HepG2 (cell line): ENCODE results near the gene SHISA7. TPM values are rescaled to one million over a fixed set of nuclear protein-coding genes. Genes with fewer than 3 reads are reported as not detected.

ENCODE experiments used
- KLF6 ChIP-seq: IDR thresholded peaks from 2 replicates; pipeline ENCODE4 v1.8.0; 2016; ENCODE audit warnings: missing biosample characterization, missing genetic modification reagents
- KLF9 ChIP-seq: IDR thresholded peaks from 2 replicates; pipeline ENCODE4 v1.6.1; 2016; ENCODE audit warnings: low read depth
- NFIB ChIP-seq: sonication (generic); formaldehyde crosslinking; IDR thresholded peaks from 2 replicates; pipeline ENCODE4 v1.9.0; 2021; ENCODE audit warnings: missing genetic modification reagents, mild to moderate bottlenecking, borderline replicate concordance
- NRL ChIP-seq: sonication (generic); formaldehyde crosslinking; IDR thresholded peaks from 2 replicates; pipeline ENCODE4 v1.5.0; 2020; ENCODE audit warnings: missing genetic modification reagents, mild to moderate bottlenecking, moderate library complexity, borderline replicate concordance
- PHB2 ChIP-seq: fragments of 450-650 bp; IDR thresholded peaks from 2 replicates; pipeline ENCODE4 v1.6.1; 2018; ENCODE audit not compliant: partially characterized antibody
- SALL2 ChIP-seq: sonication (generic); formaldehyde crosslinking; IDR thresholded peaks from 2 replicates; pipeline ENCODE4 v1.8.1; 2023; ENCODE audit warnings: mild to moderate bottlenecking, missing genetic modification reagents, inconsistent platforms
- SATB2 ChIP-seq: sonication (generic); formaldehyde crosslinking; IDR thresholded peaks from 2 replicates; pipeline ENCODE4 v1.5.0; 2020; ENCODE audit warnings: missing genetic modification reagents
- SIN3B ChIP-seq: fragments of 150-350 bp; IDR thresholded peaks from 2 replicates; pipeline ENCODE4 v1.6.1; 2014; ENCODE audit warnings: low read length
- SNRNP70 ChIP-seq: fragments of 200-400 bp; formaldehyde crosslinking; IDR thresholded peaks from 2 replicates; pipeline ENCODE4 v1.6.1; 2017; ENCODE audit warnings: mild to moderate bottlenecking, low read depth, low read length, moderate library complexity
- SSRP1 ChIP-seq: IDR thresholded peaks from 2 replicates; pipeline ENCODE4 v1.6.1; 2016; ENCODE audit warnings: control low read depth
- XRCC5 ChIP-seq: fragments of 200-400 bp; formaldehyde crosslinking; optimal IDR thresholded peaks from 2 replicates; pipeline ENCODE3; 2017; ENCODE audit warnings: mild to moderate bottlenecking, low read length
- ZNF10 ChIP-seq: sonication (generic); formaldehyde crosslinking; IDR thresholded peaks from 2 replicates; pipeline ENCODE4 v1.4.0; 2020; ENCODE audit warnings: mild to moderate bottlenecking, low read depth, missing genetic modification reagents, borderline replicate concordance
- ZNF143 ChIP-seq: sonication (generic); formaldehyde crosslinking; IDR thresholded peaks from 2 replicates; pipeline ENCODE4 v1.4.0; 2020; ENCODE audit warnings: missing genetic modification reagents
- ZNF207 ChIP-seq: fragments of 450-650 bp; IDR thresholded peaks from 2 replicates; pipeline ENCODE4 v1.6.1; 2016; ENCODE audit warnings: antibody characterized with exemption, borderline replicate concordance
- ZNF354B ChIP-seq: sonication (generic); formaldehyde crosslinking; IDR thresholded peaks from 2 replicates; pipeline ENCODE4 v1.8.0; 2022; ENCODE audit warnings: mild to moderate bottlenecking, missing genetic modification reagents
- ZNF563 ChIP-seq: sonication (generic); formaldehyde crosslinking; IDR thresholded peaks from 2 replicates; pipeline ENCODE4 v1.8.0; 2022; ENCODE audit warnings: mild to moderate bottlenecking, moderate library complexity, missing genetic modification reagents
- ZNF644 ChIP-seq: IDR thresholded peaks from 2 replicates; pipeline ENCODE4 v1.6.1; 2016; ENCODE audit warnings: low read depth
- ZNF709 ChIP-seq: sonication (generic); formaldehyde crosslinking; IDR thresholded peaks from 2 replicates; pipeline ENCODE4 v1.5.0; 2020; ENCODE audit warnings: mild to moderate bottlenecking, missing genetic modification reagents
- polyA plus RNA-seq, 8 experiments: library from polyadenylated mRNA; depleted of rRNA in 3 of 8; stranded (reverse) in 7 of 8; unstranded in 1 of 8; fragments of >200 nt; fragmentation: Illumina TruSeq in 4 of 8; extraction: Trizol in 4 of 8; gene quantifications; 2 replicates each; pipeline versions ENCODE4 v1.2.1 to v1.2.3, GENCODE V29; 2011 to 2016; ENCODE audit warnings: low read depth in 4 of 8, missing spikeins in 1 of 8, mixed read lengths in 1 of 8; ENCODE audit not compliant: insufficient read depth in 1 of 8
- total RNA-seq, 5 experiments: library from RNA; depleted of rRNA; stranded (reverse); fragments of >200 nt; fragmentation: Illumina TruSeq; extraction: Trizol; gene quantifications; 2 replicates each; pipeline ENCODE4 v1.2.3, GENCODE V29; 2016; ENCODE audit warnings: low read depth in 1 of 5
- TF ChIP-seq, protein P1 (sequence below): sonication (generic); formaldehyde crosslinking; IDR thresholded peaks from 2 replicates; pipeline ENCODE4 v1.4.0; 2020; ENCODE audit warnings: missing genetic modification reagents
- TF ChIP-seq, protein P2 (sequence below): IDR thresholded peaks from 2 replicates; pipeline ENCODE4 v1.4.0; 2020; ENCODE audit warnings: mild to moderate bottlenecking, missing genetic modification reagents
- TF ChIP-seq, protein P3 (sequence below): sonication (generic); formaldehyde crosslinking; IDR thresholded peaks from 2 replicates; pipeline ENCODE4 v1.8.1; 2022; ENCODE audit warnings: mild to moderate bottlenecking, missing genetic modification reagents
- TF ChIP-seq, protein P4 (sequence below): sonication (generic); formaldehyde crosslinking; IDR thresholded peaks from 2 replicates; pipeline ENCODE4 v1.5.0; 2020; ENCODE audit warnings: mild to moderate bottlenecking, missing genetic modification reagents
- TF ChIP-seq, protein P5 (sequence below): sonication (generic); formaldehyde crosslinking; IDR thresholded peaks from 2 replicates; pipeline ENCODE4 v1.5.0; 2020; ENCODE audit warnings: mild to moderate bottlenecking, missing genetic modification reagents

SHISA7 gene
- total and polyA plus RNA-seq, 2 of the 13 experiments (the other 11 are each of a cell fraction or from before 2014, with no cell fraction given) = not detected

DNA sequence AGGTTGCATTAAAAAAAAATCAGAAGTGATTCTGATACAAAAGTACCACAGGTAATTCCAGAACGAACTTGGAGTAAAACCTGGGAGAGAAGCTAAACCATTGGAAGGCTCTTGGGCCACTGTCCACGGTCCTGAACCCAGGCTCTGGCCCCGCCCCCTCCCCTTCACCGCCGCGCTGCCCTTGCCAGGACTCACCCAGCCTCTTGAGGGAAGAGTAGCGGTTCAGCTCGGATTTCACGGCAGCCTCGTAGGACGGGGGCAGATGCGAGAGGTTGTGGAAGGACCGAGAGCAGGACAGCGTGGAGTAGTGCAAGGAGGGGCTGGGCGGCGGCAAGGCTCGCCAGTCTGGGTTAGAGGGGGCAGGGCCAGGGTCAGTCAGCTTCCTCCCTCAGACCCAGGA is 5.7 kb downstream of the SHISA7 start (continued):
- 0 out of 2 replicates have a peak, but pooled peaks have one; percentile 44 for TF ChIP-seq KLF9 (CRISPR knock-in tag)
- TF ChIP-seq ZNF10 (CRISPR knock-in tag) = no peak
- TF ChIP-seq SIN3B = no peak
- 0 out of 2 replicates have a peak, but pooled peaks have one; percentile 62 for TF ChIP-seq SATB2 (CRISPR knock-in tag)
- TF ChIP-seq KLF6 (CRISPR knock-in tag) = peak; percentile 90
- no peak for TF ChIP-seq ZNF143 (CRISPR knock-in tag)
- TF ChIP-seq, protein P1, sequence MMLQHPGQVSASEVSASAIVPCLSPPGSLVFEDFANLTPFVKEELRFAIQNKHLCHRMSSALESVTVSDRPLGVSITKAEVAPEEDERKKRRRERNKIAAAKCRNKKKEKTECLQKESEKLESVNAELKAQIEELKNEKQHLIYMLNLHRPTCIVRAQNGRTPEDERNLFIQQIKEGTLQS = peak; percentile 36; the same call in 1 of the 2 replicates
- TF ChIP-seq SNRNP70 = no peak
- no peak for TF ChIP-seq NRL (CRISPR knock-in tag)
- TF ChIP-seq, protein P2, sequence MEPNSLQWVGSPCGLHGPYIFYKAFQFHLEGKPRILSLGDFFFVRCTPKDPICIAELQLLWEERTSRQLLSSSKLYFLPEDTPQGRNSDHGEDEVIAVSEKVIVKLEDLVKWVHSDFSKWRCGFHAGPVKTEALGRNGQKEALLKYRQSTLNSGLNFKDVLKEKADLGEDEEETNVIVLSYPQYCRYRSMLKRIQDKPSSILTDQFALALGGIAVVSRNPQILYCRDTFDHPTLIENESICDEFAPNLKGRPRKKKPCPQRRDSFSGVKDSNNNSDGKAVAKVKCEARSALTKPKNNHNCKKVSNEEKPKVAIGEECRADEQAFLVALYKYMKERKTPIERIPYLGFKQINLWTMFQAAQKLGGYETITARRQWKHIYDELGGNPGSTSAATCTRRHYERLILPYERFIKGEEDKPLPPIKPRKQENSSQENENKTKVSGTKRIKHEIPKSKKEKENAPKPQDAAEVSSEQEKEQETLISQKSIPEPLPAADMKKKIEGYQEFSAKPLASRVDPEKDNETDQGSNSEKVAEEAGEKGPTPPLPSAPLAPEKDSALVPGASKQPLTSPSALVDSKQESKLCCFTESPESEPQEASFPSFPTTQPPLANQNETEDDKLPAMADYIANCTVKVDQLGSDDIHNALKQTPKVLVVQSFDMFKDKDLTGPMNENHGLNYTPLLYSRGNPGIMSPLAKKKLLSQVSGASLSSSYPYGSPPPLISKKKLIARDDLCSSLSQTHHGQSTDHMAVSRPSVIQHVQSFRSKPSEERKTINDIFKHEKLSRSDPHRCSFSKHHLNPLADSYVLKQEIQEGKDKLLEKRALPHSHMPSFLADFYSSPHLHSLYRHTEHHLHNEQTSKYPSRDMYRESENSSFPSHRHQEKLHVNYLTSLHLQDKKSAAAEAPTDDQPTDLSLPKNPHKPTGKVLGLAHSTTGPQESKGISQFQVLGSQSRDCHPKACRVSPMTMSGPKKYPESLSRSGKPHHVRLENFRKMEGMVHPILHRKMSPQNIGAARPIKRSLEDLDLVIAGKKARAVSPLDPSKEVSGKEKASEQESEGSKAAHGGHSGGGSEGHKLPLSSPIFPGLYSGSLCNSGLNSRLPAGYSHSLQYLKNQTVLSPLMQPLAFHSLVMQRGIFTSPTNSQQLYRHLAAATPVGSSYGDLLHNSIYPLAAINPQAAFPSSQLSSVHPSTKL (CRISPR knock-in tag) = peak; percentile 36; the same call in 1 of the 2 replicates
- peak; percentile 59; the same call in 1 of the 2 replicates for TF ChIP-seq ZNF709 (CRISPR knock-in tag)
- TF ChIP-seq XRCC5 = peak; percentile 79
- TF ChIP-seq, protein P3, sequence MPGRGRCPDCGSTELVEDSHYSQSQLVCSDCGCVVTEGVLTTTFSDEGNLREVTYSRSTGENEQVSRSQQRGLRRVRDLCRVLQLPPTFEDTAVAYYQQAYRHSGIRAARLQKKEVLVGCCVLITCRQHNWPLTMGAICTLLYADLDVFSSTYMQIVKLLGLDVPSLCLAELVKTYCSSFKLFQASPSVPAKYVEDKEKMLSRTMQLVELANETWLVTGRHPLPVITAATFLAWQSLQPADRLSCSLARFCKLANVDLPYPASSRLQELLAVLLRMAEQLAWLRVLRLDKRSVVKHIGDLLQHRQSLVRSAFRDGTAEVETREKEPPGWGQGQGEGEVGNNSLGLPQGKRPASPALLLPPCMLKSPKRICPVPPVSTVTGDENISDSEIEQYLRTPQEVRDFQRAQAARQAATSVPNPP (CRISPR knock-in tag) = no peak
- no peak for TF ChIP-seq ZNF207
- TF ChIP-seq ZNF644 (CRISPR knock-in tag) = peak; percentile 78
- no peak for TF ChIP-seq PHB2
- no peak for TF ChIP-seq SSRP1 (CRISPR knock-in tag)
- TF ChIP-seq, protein P4, sequence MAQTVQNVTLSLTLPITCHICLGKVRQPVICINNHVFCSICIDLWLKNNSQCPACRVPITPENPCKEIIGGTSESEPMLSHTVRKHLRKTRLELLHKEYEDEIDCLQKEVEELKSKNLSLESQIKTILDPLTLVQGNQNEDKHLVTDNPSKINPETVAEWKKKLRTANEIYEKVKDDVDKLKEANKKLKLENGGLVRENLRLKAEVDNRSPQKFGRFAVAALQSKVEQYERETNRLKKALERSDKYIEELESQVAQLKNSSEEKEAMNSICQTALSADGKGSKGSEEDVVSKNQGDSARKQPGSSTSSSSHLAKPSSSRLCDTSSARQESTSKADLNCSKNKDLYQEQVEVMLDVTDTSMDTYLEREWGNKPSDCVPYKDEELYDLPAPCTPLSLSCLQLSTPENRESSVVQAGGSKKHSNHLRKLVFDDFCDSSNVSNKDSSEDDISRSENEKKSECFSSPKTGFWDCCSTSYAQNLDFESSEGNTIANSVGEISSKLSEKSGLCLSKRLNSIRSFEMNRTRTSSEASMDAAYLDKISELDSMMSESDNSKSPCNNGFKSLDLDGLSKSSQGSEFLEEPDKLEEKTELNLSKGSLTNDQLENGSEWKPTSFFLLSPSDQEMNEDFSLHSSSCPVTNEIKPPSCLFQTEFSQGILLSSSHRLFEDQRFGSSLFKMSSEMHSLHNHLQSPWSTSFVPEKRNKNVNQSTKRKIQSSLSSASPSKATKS = no peak
- TF ChIP-seq, protein P5, sequence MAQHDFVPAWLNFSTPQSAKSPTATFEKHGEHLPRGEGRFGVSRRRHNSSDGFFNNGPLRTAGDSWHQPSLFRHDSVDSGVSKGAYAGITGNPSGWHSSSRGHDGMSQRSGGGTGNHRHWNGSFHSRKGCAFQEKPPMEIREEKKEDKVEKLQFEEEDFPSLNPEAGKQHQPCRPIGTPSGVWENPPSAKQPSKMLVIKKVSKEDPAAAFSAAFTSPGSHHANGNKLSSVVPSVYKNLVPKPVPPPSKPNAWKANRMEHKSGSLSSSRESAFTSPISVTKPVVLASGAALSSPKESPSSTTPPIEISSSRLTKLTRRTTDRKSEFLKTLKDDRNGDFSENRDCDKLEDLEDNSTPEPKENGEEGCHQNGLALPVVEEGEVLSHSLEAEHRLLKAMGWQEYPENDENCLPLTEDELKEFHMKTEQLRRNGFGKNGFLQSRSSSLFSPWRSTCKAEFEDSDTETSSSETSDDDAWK = no peak
- 0 out of 2 replicates have a peak, but pooled peaks have one; percentile 60 for TF ChIP-seq SALL2 (CRISPR knock-in tag)
- TF ChIP-seq ZNF563 (CRISPR knock-in tag) = peak; percentile 68; the same call in 1 of the 2 replicates
- no peak for TF ChIP-seq NFIB (CRISPR knock-in tag)
- no peak for TF ChIP-seq ZNF354B (CRISPR knock-in tag)
